Right ventricle myocardium superior (tissue), 1 donor: ENCODE measurements around the gene C5orf24. TPM values are rescaled to one million over a fixed set of nuclear protein-coding genes. Genes with fewer than 3 reads are reported as not detected.
A peak's percentile ranks its signal among the peaks of the same experiment; 100 is the strongest.

Source experiments
- ATAC-seq: fragments of 200-7000 bp; cut with Tn5 transposase; one replicate; pipeline ENCODE4 v1.9.1; 2020; ENCODE audit warnings: mild to moderate bottlenecking; ENCODE audit not compliant: poor library complexity
- DNase-seq: peaks from one replicate; pipeline ENCODE4 v3.0.0-alpha.2; 2020
- intact Hi-C: fragments of 100-400 bp; cut with DNase I; formaldehyde crosslinking; loops from one replicate; pipeline ENCODE4 v1.11.2; 2022
- total RNA-seq: library from RNA; stranded (reverse); fragmentation: NEBNext Ultra II Directional; extraction: Animal tissue kit (Norgen Biotek cat#: 25700); gene quantifications from one replicate; pipeline ENCODE4 v1.2.1, GENCODE V29; 2021
- donor health status: DM: no; HTN: yes; CAD: no; lungs with severe emphysema.

C5orf24 gene
- total RNA-seq, 1 donor from 2014 or later: 21.9 TPM

GRCh38 chr5:134893748-134894505 lies 48.2 kb downstream of the C5orf24 start:
- DNase-seq (no peak), ATAC-seq (no peak)
- intact Hi-C loops: no loop called here

- intact Hi-C loops: no loop called here
- ATAC-seq (no peak), DNase-seq (no peak)
These were observed 56.5 kb downstream of the C5orf24 start for GRCh38 chr5:134902071-134902801.

GRCh38 chr5:134904610-134905245 lies 59.0 kb downstream of the C5orf24 start, which contains the start of gene PCBD2:
Gene PCBD2, plus strand, starts transcription at chr5:134905131. Its CDS starts 9 bp downstream, at chr5:134905140.
- peak; percentile 95 for DNase-seq
- intact Hi-C loops: no loop called here

GRCh38 chr5:134905246-134905996 lies 59.7 kb downstream of the C5orf24 start:
- ATAC-seq (peak; percentile 68), DNase-seq (peak; percentile 48)
- intact Hi-C loops: no loop called here

More at GRCh38 chr5:134904610-134905245, 59.0 kb downstream of the C5orf24 start, which contains the start of gene PCBD2:
- ATAC-seq: peak; percentile 93

GRCh38 chr5:134906811-134907210 lies 61.0 kb downstream of the C5orf24 start:
- DNase-seq (no peak), ATAC-seq (no peak)
- intact Hi-C loops: no loop called here

Other genes with a start within 250 kb of the C5orf24 start
- gene SAR1B, start 213.1 kb upstream of the C5orf24 start, total RNA-seq: 88.6 TPM
- gene SEC24A, start 197.2 kb upstream of the C5orf24 start, total RNA-seq: 5.6 TPM
- 17.1 TPM for gene CAMLG, start 107.4 kb upstream of the C5orf24 start, total RNA-seq
- 26.3 TPM for gene DDX46, start 87.2 kb upstream of the C5orf24 start, total RNA-seq
- 54.2 TPM for gene TXNDC15, start 28.4 kb downstream of the C5orf24 start, total RNA-seq
- 28.9 TPM for gene PCBD2, start 59.2 kb downstream of the C5orf24 start, total RNA-seq
- 0.32 TPM for gene CATSPER3, start 121.9 kb downstream of the C5orf24 start, total RNA-seq
- gene PITX1, start 188.3 kb downstream of the C5orf24 start, total RNA-seq: not detected